ENCODE measurements around the gene FOXP3. TPM values are rescaled to one million over a fixed set of nuclear protein-coding genes. Genes with fewer than 3 reads are reported as not detected.

The FOXP3 gene
- total and polyA plus RNA-seq, 2 of the 8 experiments (the other 6 are each of a cell fraction or from before 2014, with no cell fraction given): 0.37 to 0.54 TPM

DNA sequence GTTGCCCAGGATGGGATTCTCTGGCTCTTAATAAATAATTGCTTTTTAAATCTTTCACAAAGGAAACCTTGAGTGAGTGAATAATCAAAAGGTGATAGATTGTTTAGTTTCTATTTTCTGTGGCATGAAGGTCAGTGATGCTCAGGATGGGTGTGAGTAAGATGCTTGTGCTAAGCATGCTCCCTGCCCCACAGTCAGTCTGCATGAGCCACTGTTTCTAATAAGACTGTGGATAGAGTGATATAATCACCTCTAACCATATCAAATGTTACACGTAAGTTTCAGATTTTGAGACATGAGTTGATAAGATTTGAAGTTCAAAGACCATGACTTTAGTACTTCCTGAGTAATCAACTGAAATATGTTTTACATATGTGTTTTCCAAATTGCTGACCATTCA, 36.2 kb upstream of the FOXP3 start:
- Histone ChIP-seq H3K14ac (ENCODE audit: insufficient read length) (no peak overlapping the region), H3K4me1 (replicated peaks in 1 of 4; ENCODE audit: control insufficient read depth in 3 of 4, insufficient read depth in 4 of 4, low read length in 3 of 4) (no peaks in the 10 kb centered on the region), H3K4me3 (ENCODE audit: extremely low read depth in 1 of 4, insufficient read depth in 2 of 4, low read depth in 3 of 4, low read length in 4 of 4) (no peak overlapping the region), H3K9ac (replicated peaks in 1 of 4; ENCODE audit: extremely low read depth in 1 of 4, low read depth in 3 of 4, low read length in 3 of 4) (no peak overlapping the region), H4K5ac (ENCODE audit: insufficient read length, low read depth, low read length) (no peak overlapping the region), H4K20me1 (replicated peaks in 1 of 2; ENCODE audit: control insufficient read depth in 1 of 2, insufficient read depth in 2 of 2, low read length in 2 of 2) (no peaks in the 10 kb centered on the region), H2BK15ac (ENCODE audit: low read length) (no peak overlapping the region), H3K36me3 (ENCODE audit: control insufficient read depth in 2 of 4, insufficient read depth in 4 of 4, low read length in 3 of 4) (no peaks in the 10 kb centered on the region), H3K27ac (ENCODE audit: low read depth, low read length) (no peak overlapping the region), H3K79me2 (ENCODE audit: control insufficient read depth in 1 of 2, insufficient read depth in 2 of 2, low read length in 2 of 2) (no peaks in the 10 kb centered on the region), H3K9me3 (ENCODE audit: insufficient read depth in 2 of 2, low read depth in 1 of 2, low read length in 1 of 2) (no peaks in the 10 kb centered on the region), H3K23me2 (ENCODE audit: low read depth, low read length) (no peaks in the 10 kb centered on the region), H4K91ac (replicated peaks; ENCODE audit: insufficient read length, low read length) (no peak overlapping the region), H3K27me3 (replicated peaks in 1 of 4; ENCODE audit: control insufficient read depth in 3 of 4, extremely low read depth in 1 of 4, insufficient read depth in 3 of 4, low read length in 3 of 4) (no peaks in the 10 kb centered on the region), H4K8ac (ENCODE audit: extremely low read depth, insufficient read depth, low read length) (no peak overlapping the region), H3K4ac (replicated peaks; ENCODE audit: insufficient read length, low read depth, low read length) (no peak overlapping the region), H2AFZ (ENCODE audit: low read length) (no peak overlapping the region), H3K79me1 (ENCODE audit: low read depth, low read length) (no peaks in the 10 kb centered on the region), H3K56ac (replicated peaks; ENCODE audit: insufficient read length, low read depth, low read length) (no peak overlapping the region), H2BK120ac (replicated peaks; ENCODE audit: low read depth, low read length) (no peak overlapping the region), H2BK20ac (ENCODE audit: low read length) (no peak overlapping the region), H3K4me2 (ENCODE audit: insufficient read depth in 1 of 2, low read depth in 2 of 2, low read length in 2 of 2) (no peak overlapping the region), H2BK12ac (ENCODE audit: low read depth, low read length) (no peak overlapping the region), H3K18ac (ENCODE audit: extremely low read depth, low read length) (no peak overlapping the region), H3K23ac (ENCODE audit: insufficient read length) (no peak overlapping the region), H2AK5ac (ENCODE audit: low read depth, low read length) (no peak overlapping the region), H2BK5ac (ENCODE audit: low read depth, low read length) (no peak overlapping the region)
- FAIRE-seq (no peak), DNase-seq (ENCODE audit: low read depth in 1 of 2, low spot score in 2 of 2) (no peak)
- ChIA-PET CTCF (ENCODE audit: partially characterized antibody) (no interaction called here), POLR2A (ENCODE audit: partially characterized antibody) (no interaction called here)
- WGBS, 2 experiments (ENCODE audit: extremely low coverage in 1 of 2, insufficient coverage in 1 of 2, insufficient read length in 1 of 2, insufficient replicate concordance in 2 of 2, low coverage in 1 of 2, low lambda C conversion rate in 2 of 2, missing lambda C conversion rate in 1 of 2): 92% methylated on average over 1 of the region's 1 CpG; no CpG with 5 or more reads in 1 of the 2 experiments
- no peak for TF ChIP-seq EZH2 (IDR thresholded peaks at IDR 0.05; ENCODE audit: low read depth, low read length, severe bottlenecking)
- TF ChIP-seq, protein P1, sequence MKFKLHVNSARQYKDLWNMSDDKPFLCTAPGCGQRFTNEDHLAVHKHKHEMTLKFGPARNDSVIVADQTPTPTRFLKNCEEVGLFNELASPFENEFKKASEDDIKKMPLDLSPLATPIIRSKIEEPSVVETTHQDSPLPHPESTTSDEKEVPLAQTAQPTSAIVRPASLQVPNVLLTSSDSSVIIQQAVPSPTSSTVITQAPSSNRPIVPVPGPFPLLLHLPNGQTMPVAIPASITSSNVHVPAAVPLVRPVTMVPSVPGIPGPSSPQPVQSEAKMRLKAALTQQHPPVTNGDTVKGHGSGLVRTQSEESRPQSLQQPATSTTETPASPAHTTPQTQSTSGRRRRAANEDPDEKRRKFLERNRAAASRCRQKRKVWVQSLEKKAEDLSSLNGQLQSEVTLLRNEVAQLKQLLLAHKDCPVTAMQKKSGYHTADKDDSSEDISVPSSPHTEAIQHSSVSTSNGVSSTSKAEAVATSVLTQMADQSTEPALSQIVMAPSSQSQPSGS (IDR thresholded peaks at IDR 0.05; ENCODE audit: low read length): no peak
- TF ChIP-seq CBX8 (IDR thresholded peaks at IDR 0.05; ENCODE audit: borderline replicate concordance, low read depth, low read length): no peak
- TF ChIP-seq KDM1A (IDR thresholded peaks at IDR 0.05; ENCODE audit: borderline replicate concordance, low read length): no peak
- no peak for TF ChIP-seq RAD21 (IDR thresholded peaks at IDR 0.05 in 1 of 2, conservative IDR thresholded peaks at IDR 0.05 in 1 of 2; ENCODE audit: low read depth in 2 of 2, low read length in 2 of 2)
- TF ChIP-seq KDM5A (IDR thresholded peaks at IDR 0.05; ENCODE audit: low read length): no peak
- no peak for TF ChIP-seq BRCA1 (IDR thresholded peaks at IDR 0.05; ENCODE audit: low read depth, low read length)
- no peak for TF ChIP-seq ZNF274 (IDR thresholded peaks at IDR 0.05; ENCODE audit: borderline replicate concordance, extremely low read depth, low read length)
- no peak for TF ChIP-seq HDAC6 (IDR thresholded peaks at IDR 0.05; ENCODE audit: low read depth, low read length)
- TF ChIP-seq RBBP5 (IDR thresholded peaks at IDR 0.05; ENCODE audit: borderline replicate concordance, low read depth, low read length): no peak

Data from H1 (cell line).